Measurements from ENCODE around the gene DNAJC17. TPM values are rescaled to one million over a fixed set of nuclear protein-coding genes. Genes with fewer than 3 reads are reported as not detected.

The DNAJC17 gene
- total and polyA plus RNA-seq, 2 of the 13 experiments (the other 11 are each of a cell fraction or from before 2014, with no cell fraction given): 22.2 to 26.5 TPM

DNA sequence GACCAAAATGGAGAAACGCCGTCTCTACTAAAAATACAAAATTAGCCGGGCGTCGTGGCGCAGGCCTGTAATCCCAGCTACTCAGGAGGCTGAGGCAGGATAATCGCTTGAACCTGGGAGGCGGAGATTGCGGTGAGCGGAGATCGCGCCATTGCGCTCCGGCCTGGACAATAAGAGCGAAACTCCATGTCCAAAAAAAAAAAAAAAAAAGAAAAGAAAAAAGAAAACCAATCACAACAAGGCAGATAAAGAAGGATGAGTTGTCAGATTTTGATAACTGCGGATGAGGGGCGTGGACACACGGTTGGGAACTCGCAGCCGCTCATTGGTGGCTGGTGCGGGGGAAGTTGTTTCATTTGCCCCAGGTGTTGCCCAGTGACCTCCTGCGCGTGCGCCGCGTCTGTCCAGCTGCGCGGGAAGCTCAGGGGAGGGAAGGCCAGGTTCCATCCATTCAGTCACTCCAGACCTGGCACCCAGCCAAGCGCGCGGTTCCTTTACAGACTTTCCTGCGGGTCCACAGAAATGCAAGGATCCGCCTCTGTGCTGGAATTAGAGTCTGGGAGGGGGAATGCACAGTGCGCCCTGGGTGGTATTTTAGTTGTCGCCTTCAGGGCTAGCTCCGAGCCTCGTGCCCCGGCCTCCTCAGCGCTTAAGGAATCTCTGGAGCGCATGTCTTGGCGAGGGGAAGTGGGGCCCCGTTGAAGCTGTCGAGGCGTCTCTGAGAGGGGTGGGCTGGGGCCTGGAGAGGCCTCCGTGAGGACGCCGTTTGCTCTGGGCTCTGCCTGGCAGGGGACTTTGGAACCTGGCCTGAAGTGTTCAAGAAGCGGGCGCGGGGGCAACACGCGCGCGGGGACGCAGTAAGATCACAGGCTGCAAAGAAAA is 44.1 kb downstream of the DNAJC17 start (continued):
- TF ChIP-seq NCOR1 (IDR thresholded peaks at IDR 0.05; ENCODE audit: borderline replicate concordance, low read length) (peak; percentile 87), ZNF20 (CRISPR knock-in tag; IDR thresholded peaks at IDR 0.05) (no peak), ZNF343 (CRISPR knock-in tag; IDR thresholded peaks at IDR 0.05) (no peak), ZNF777 (CRISPR knock-in tag; IDR thresholded peaks at IDR 0.05) (no peak), MAFK (conservative IDR thresholded peaks at IDR 0.05 in 1 of 2, IDR thresholded peaks at IDR 0.05 in 1 of 2; ENCODE audit: low read length in 2 of 2) (no peak), ZNF878 (CRISPR knock-in tag; IDR thresholded peaks at IDR 0.05) (peak; percentile 92), RELA (CRISPR knock-in tag; IDR thresholded peaks at IDR 0.05) (no peak), ZNF24 (IDR thresholded peaks at IDR 0.05) (no peak), CENPT (CRISPR knock-in tag; IDR thresholded peaks at IDR 0.05; ENCODE audit: low read depth) (no peak), CBX1 (IDR thresholded peaks at IDR 0.05; ENCODE audit: low read depth) (no peak), MAFF (IDR thresholded peaks at IDR 0.05; ENCODE audit: low read depth, low read length) (no peak), ZNF567 (CRISPR knock-in tag; IDR thresholded peaks at IDR 0.05; ENCODE audit: borderline replicate concordance) (peak; percentile 61), SP2 (CRISPR knock-in tag; IDR thresholded peaks at IDR 0.05) (no peak), NR2F2 (IDR thresholded peaks at IDR 0.05; ENCODE audit: borderline replicate concordance, low read depth) (no peak; the same call in 1 of the 2 replicates), ZNF580 (CRISPR knock-in tag; IDR thresholded peaks at IDR 0.05; ENCODE audit: borderline replicate concordance, low read depth) (peak; percentile 50; the same call in 1 of the 2 replicates), ZNF7 (CRISPR knock-in tag; IDR thresholded peaks at IDR 0.05) (no peak), ZNF746 (CRISPR knock-in tag; IDR thresholded peaks at IDR 0.05) (peak; percentile 27; the same call in 1 of the 2 replicates)
- TF ChIP-seq, protein P1, sequence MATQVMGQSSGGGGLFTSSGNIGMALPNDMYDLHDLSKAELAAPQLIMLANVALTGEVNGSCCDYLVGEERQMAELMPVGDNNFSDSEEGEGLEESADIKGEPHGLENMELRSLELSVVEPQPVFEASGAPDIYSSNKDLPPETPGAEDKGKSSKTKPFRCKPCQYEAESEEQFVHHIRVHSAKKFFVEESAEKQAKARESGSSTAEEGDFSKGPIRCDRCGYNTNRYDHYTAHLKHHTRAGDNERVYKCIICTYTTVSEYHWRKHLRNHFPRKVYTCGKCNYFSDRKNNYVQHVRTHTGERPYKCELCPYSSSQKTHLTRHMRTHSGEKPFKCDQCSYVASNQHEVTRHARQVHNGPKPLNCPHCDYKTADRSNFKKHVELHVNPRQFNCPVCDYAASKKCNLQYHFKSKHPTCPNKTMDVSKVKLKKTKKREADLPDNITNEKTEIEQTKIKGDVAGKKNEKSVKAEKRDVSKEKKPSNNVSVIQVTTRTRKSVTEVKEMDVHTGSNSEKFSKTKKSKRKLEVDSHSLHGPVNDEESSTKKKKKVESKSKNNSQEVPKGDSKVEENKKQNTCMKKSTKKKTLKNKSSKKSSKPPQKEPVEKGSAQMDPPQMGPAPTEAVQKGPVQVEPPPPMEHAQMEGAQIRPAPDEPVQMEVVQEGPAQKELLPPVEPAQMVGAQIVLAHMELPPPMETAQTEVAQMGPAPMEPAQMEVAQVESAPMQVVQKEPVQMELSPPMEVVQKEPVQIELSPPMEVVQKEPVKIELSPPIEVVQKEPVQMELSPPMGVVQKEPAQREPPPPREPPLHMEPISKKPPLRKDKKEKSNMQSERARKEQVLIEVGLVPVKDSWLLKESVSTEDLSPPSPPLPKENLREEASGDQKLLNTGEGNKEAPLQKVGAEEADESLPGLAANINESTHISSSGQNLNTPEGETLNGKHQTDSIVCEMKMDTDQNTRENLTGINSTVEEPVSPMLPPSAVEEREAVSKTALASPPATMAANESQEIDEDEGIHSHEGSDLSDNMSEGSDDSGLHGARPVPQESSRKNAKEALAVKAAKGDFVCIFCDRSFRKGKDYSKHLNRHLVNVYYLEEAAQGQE (IDR thresholded peaks at IDR 0.05; ENCODE audit: borderline replicate concordance in 1 of 2, low read depth in 1 of 2, low read length in 2 of 2): no peak
- TF ChIP-seq, protein P2, sequence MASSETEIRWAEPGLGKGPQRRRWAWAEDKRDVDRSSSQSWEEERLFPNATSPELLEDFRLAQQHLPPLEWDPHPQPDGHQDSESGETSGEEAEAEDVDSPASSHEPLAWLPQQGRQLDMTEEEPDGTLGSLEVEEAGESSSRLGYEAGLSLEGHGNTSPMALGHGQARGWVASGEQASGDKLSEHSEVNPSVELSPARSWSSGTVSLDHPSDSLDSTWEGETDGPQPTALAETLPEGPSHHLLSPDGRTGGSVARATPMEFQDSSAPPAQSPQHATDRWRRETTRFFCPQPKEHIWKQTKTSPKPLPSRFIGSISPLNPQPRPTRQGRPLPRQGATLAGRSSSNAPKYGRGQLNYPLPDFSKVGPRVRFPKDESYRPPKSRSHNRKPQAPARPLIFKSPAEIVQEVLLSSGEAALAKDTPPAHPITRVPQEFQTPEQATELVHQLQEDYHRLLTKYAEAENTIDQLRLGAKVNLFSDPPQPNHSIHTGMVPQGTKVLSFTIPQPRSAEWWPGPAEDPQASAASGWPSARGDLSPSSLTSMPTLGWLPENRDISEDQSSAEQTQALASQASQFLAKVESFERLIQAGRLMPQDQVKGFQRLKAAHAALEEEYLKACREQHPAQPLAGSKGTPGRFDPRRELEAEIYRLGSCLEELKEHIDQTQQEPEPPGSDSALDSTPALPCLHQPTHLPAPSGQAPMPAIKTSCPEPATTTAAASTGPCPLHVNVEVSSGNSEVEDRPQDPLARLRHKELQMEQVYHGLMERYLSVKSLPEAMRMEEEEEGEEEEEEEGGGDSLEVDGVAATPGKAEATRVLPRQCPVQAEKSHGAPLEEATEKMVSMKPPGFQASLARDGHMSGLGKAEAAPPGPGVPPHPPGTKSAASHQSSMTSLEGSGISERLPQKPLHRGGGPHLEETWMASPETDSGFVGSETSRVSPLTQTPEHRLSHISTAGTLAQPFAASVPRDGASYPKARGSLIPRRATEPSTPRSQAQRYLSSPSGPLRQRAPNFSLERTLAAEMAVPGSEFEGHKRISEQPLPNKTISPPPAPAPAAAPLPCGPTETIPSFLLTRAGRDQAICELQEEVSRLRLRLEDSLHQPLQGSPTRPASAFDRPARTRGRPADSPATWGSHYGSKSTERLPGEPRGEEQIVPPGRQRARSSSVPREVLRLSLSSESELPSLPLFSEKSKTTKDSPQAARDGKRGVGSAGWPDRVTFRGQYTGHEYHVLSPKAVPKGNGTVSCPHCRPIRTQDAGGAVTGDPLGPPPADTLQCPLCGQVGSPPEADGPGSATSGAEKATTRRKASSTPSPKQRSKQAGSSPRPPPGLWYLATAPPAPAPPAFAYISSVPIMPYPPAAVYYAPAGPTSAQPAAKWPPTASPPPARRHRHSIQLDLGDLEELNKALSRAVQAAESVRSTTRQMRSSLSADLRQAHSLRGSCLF (CRISPR knock-in tag; IDR thresholded peaks at IDR 0.05; ENCODE audit: borderline replicate concordance): peak; percentile 15; the same call in 1 of the 2 replicates

All from HepG2 (cell line).